CD4-positive, alpha-beta memory T cell (primary cell): ENCODE data around the gene PSPC1. TPM values are rescaled to one million over a fixed set of nuclear protein-coding genes. Genes with fewer than 3 reads are reported as not detected.
"Not testable (repeated sequence)": the region's sequence is repeated elsewhere in the genome, so short reads cannot be mapped to it uniquely, and the experiment has no call there.

ENCODE experiments used
- CTCF ChIA-PET: fragments of 350-600 bp; sonication (Branson Sonifier 250); formaldehyde crosslinking; loops from one replicate; lab custom pipeline; 2021; ENCODE audit warnings: inconsistent platforms; ENCODE audit not compliant: partially characterized antibody; lab: Charles Lee
- POLR2A ChIA-PET: fragments of 350-600 bp; sonication (Branson Sonifier 250); formaldehyde crosslinking; loops from one replicate; lab custom pipeline; 2021; ENCODE audit not compliant: partially characterized antibody; lab: Charles Lee
- DNase-seq, 5 donors: peaks; one replicate each; pipeline versions ENCODE4 v3.0.0 to v3.0.0-alpha.2; 2020 to 2022; ENCODE audit warnings: mixed read lengths in 1 of 5
- H3K27ac ChIP-seq: one replicate; pipeline ENCODE4 v1.7.0; 2013; ENCODE audit warnings: low read depth, low read length
- H3K27me3 ChIP-seq: 2 replicates; pipeline ENCODE4 v1.7.0; 2013; ENCODE audit warnings: mild to moderate bottlenecking, low read length, moderate library complexity; ENCODE audit not compliant: insufficient read depth
- H3K36me3 ChIP-seq: 2 replicates; pipeline ENCODE4 v1.7.0; 2013; ENCODE audit warnings: mild to moderate bottlenecking, low read length, moderate library complexity; ENCODE audit not compliant: insufficient read depth
- H3K4me1 ChIP-seq: 2 replicates; pipeline ENCODE4 v1.7.0; 2013; ENCODE audit warnings: mild to moderate bottlenecking, low read length, moderate library complexity; ENCODE audit not compliant: insufficient read depth
- H3K4me3 ChIP-seq, 2 donors: one replicate each; pipeline ENCODE4 v1.7.0; 2013; ENCODE audit warnings: low read length in 2 of 2, mild to moderate bottlenecking in 1 of 2
- H3K9me3 ChIP-seq, 2 donors: one replicate each; pipeline ENCODE4 v1.7.0; 2013; ENCODE audit warnings: low read length in 2 of 2, control low read depth in 1 of 2; ENCODE audit not compliant: control insufficient read depth in 1 of 2
- H3K27ac Mint-ChIP-seq, 7 donors: one replicate each; pipeline ENCODE4 v1.8.0; 2020 to 2021; ENCODE audit warnings: mixed read lengths in 7 of 7, mild to moderate bottlenecking in 6 of 7, inconsistent platforms in 3 of 7, moderate library complexity in 3 of 7
- H3K27me3 Mint-ChIP-seq, 2 donors: one replicate each; pipeline ENCODE4 v1.8.0; 2020 to 2021; ENCODE audit warnings: mixed read lengths in 2 of 2
- H3K36me3 Mint-ChIP-seq, 2 donors: one replicate each; pipeline ENCODE4 v1.8.0; 2020 to 2021; ENCODE audit warnings: mixed read lengths in 2 of 2, inconsistent platforms in 1 of 2, mild to moderate bottlenecking in 1 of 2
- H3K4me1 Mint-ChIP-seq, 4 donors: one replicate each; pipeline ENCODE4 v1.8.0; 2020 to 2021; ENCODE audit warnings: mixed read lengths in 4 of 4, mild to moderate bottlenecking in 1 of 4
- H3K4me3 Mint-ChIP-seq, 8 donors: one replicate each; pipeline ENCODE4 v1.8.0; 2020 to 2021; ENCODE audit warnings: mixed read lengths in 8 of 8, mild to moderate bottlenecking in 7 of 8, moderate library complexity in 6 of 8, inconsistent platforms in 3 of 8
- H3K9me3 Mint-ChIP-seq, 8 donors: one replicate each; pipeline ENCODE4 v1.8.0; 2020 to 2021; ENCODE audit warnings: mixed read lengths in 8 of 8, mild to moderate bottlenecking in 5 of 8, inconsistent platforms in 3 of 8, moderate library complexity in 1 of 8
- intact Hi-C: fragments of 100-400 bp; cut with micrococcal nuclease; formaldehyde crosslinking; loops from one replicate; pipeline ENCODE4 v1.15.1; 2023
- polyA plus RNA-seq, 2 donors: library from polyadenylated mRNA; unstranded; fragments of 300-500 nt; fragmentation: Illumina TruSeq; gene quantifications; one replicate each; pipeline ENCODE4 v1.2.3, GENCODE V29; 2021
- total RNA-seq, 2 experiments: library from RNA; stranded (reverse); gene quantifications; one replicate each; pipeline ENCODE4 v1.2.3, GENCODE V29; 2021

PSPC1 gene
- total and polyA plus RNA-seq, 4 experiments from 2014 or later: 29.2 to 82.2 (median 58.2) TPM

DNA sequence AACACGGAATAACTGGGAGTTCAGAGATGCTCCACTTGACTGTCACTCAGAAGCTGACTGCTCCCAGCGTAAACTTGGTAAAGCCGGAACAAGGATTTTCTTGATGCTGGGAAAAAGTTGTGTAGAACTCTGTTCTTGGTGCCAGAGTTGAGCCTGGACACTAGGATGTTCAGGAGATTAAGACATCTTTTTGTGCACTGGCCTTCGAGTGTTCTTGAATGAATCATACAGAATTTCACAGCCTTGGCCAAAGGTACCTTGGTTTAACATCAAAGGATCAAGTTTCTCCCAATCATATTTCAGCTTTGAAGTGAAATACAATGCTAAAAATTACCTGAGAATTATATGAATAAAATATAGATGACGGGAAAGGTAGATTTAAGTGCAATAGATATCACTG lies 81.8 kb downstream of the PSPC1 start:
- H3K9me3 Mint-ChIP-seq, H3K4me3 ChIP-seq, H3K4me1 ChIP-seq, POLR2A ChIA-PET, H3K27me3 Mint-ChIP-seq, H3K27me3 ChIP-seq, CTCF ChIA-PET, H3K36me3 ChIP-seq, DNase-seq, H3K9me3 ChIP-seq, H3K27ac ChIP-seq, intact Hi-C loops, H3K27ac Mint-ChIP-seq, H3K4me3 Mint-ChIP-seq: not testable (repeated sequence)
- H3K36me3 Mint-ChIP-seq: peaks cover 5 to 19% of the 10 kb centered on the region in 2 donors
- H3K4me1 Mint-ChIP-seq: peaks cover 12 to 16% (median 14%) of the 10 kb centered on the region in 4 donors

DNA sequence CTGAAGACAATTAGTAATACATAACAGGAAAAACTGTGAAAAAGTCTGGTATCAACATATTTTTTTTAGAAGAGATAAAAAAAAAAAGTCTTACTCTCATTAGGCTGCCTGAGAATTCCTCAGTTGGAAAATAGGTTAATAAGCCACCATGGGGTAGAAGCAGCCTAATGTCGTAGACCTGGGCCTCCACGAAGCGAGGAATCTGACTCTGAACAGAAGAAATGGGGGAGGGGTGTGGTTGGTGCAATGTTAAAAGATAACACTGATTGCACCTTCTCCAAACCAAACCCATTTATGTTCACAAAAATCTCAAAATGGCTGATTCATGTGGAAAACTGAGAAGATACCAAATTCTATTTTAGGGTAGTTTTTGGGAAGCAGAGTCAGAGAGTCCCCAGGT lies 86.9 kb downstream of the PSPC1 start:
- Mint-ChIP-seq H3K4me1 (peaks cover 16 to 25% (median 20%) of the 10 kb centered on the region in 4 donors), H3K4me3 (no peak overlapping the region), H3K36me3 (peaks cover 23 to 30% of the 10 kb centered on the region in 2 donors), H3K27ac (no peak overlapping the region), H3K27me3 (no peaks in the 10 kb centered on the region), H3K9me3 (peaks cover 0 to 2% (median 0%) of the 10 kb centered on the region in 8 donors)
- Histone ChIP-seq H3K36me3 (no peaks in the 10 kb centered on the region), H3K4me1 (no peaks in the 10 kb centered on the region), H3K27me3 (no peaks in the 10 kb centered on the region), H3K27ac (no peak overlapping the region), H3K9me3 (no peaks in the 10 kb centered on the region), H3K4me3 (no peak overlapping the region)
- no peak for DNase-seq
- ChIA-PET POLR2A (no interaction called here), CTCF (no interaction called here)
- intact Hi-C loops: no loop called here

DNA sequence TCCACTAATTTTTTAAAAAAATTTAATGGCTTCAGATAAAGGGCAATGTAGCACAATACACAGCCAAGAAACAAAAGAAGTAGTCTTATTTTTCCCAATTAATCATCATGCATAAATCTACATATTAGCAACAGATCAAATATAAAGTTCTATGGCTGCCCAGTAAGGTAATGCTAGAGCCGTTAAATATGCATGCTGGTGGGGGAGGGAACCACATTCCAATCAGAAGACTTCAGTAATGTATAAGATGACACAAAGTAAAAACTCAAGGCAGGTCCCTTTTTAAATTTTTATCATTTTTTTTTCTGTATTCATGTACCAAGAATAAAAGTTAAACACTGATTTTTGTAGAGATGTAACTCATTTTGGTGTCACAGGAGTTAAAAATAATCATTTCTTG lies 87.3 kb downstream of the PSPC1 start:
- Histone ChIP-seq H3K4me1 (no peaks in the 10 kb centered on the region), H3K9me3 (no peaks in the 10 kb centered on the region), H3K27me3 (no peaks in the 10 kb centered on the region), H3K4me3 (no peak overlapping the region), H3K27ac (no peak overlapping the region), H3K36me3 (no peaks in the 10 kb centered on the region)
- Mint-ChIP-seq H3K27me3 (no peaks in the 10 kb centered on the region), H3K4me3 (no peak overlapping the region), H3K27ac (no peak overlapping the region), H3K4me1 (peaks cover 17 to 25% (median 21%) of the 10 kb centered on the region in 4 donors), H3K9me3 (peaks cover 0 to 2% (median 0%) of the 10 kb centered on the region in 8 donors), H3K36me3 (peaks cover 27 to 34% of the 10 kb centered on the region in 2 donors)
- intact Hi-C loops: no loop called here
- no peak for DNase-seq
- ChIA-PET POLR2A (no interaction called here), CTCF (no interaction called here)

DNA sequence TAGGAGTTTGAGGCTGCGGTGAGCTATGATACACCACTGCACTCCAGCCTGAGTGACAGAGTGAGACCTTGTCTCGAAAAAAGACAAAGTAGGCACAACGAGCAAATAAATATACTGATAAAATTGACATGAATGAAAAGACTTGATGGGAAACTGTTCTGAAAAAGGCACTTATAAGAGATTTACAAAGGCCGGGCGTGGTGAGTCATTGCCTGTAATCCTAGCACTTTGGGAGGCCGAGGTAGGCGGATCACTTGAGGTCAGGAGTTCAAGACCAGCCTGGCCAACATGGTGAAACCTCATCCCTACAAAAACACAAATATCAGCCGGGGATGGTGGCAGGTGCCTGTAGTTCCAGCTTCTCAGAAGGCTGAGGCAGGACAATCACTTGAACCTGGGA lies 91.3 kb downstream of the PSPC1 start:
- H3K27me3 ChIP-seq, CTCF ChIA-PET, H3K4me3 ChIP-seq, H3K9me3 ChIP-seq, H3K4me1 ChIP-seq, H3K9me3 Mint-ChIP-seq, H3K36me3 ChIP-seq, POLR2A ChIA-PET, H3K27ac ChIP-seq, intact Hi-C loops, DNase-seq, H3K27me3 Mint-ChIP-seq: not testable (repeated sequence)
- H3K36me3 Mint-ChIP-seq: peaks cover 23 to 35% of the 10 kb centered on the region in 2 donors
- H3K4me1 Mint-ChIP-seq: peaks cover 11 to 21% (median 13%) of the 10 kb centered on the region in 4 donors
- peak overlapping the region in 1 of 8 donors; percentile 40 for H3K4me3 Mint-ChIP-seq
- H3K27ac Mint-ChIP-seq: peak overlapping the region in 3 of 7 donors; percentile 7 to 33 (median 22)

DNA sequence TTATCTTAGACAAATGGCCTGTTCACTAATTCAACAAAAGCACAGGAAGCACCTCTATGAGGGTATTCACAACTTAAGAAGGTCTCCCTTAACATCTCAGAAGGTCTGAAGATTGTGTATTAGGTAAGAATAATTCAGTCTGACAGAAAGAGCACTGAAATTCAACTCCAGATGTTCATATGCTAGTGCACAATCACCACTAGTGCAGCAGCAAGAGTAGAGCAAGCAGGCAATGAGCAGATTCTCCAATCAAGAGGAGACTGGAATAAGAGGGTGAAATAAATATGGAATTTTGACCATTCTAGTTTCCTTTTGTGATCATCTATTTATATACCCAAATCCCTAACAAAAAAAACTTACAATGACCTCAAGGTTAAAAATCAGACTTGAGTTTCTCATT lies 97.3 kb downstream of the PSPC1 start:
- Histone ChIP-seq H3K4me1 (no peaks in the 10 kb centered on the region), H3K27ac (no peak overlapping the region), H3K9me3 (no peaks in the 10 kb centered on the region), H3K27me3 (no peaks in the 10 kb centered on the region), H3K36me3 (peaks cover 4% of the 10 kb centered on the region), H3K4me3 (no peak overlapping the region)
- Mint-ChIP-seq H3K9me3 (no peaks in the 10 kb centered on the region), H3K4me3 (no peak overlapping the region), H3K4me1 (peaks cover 25 to 30% (median 28%) of the 10 kb centered on the region in 4 donors), H3K27ac (peak overlapping the region in 3 of 7 donors; percentile 44 to 60 (median 59)), H3K36me3 (peaks cover under 1 to 31% of the 10 kb centered on the region in 2 donors), H3K27me3 (no peaks in the 10 kb centered on the region)
- POLR2A ChIA-PET: no interaction called here
- DNase-seq: no peak
- CTCF ChIA-PET: interaction anchor here (1.2 kb wide), 1 partner anchor 10 kb away, joined by 3 read pairs; no protein-coding TSS in a partner anchor
- intact Hi-C loops: no loop called here

DNA sequence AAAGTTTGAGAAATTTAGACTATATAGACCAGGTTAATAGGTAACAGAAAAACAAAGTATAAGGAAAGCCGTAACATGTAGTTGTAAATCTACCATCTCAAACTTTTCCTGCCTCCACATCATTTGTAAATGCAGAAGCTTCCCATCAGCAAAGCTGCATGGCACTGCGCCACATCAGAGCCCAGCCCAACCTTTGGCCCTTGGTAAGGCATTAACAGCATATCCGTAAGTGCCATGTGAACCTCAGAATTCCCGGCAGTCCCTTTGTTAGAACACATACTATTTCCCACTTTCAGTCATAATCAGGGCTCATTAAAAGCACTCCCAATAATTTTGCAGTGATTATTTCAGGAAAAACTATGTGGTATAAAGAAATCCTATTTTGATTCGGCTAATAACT lies 97.7 kb downstream of the PSPC1 start:
- H3K27me3 Mint-ChIP-seq: no peaks in the 10 kb centered on the region
- Histone ChIP-seq H3K4me1 (no peaks in the 10 kb centered on the region), H3K4me3 (no peak overlapping the region), H3K9me3 (no peaks in the 10 kb centered on the region), H3K36me3 (peaks cover 4% of the 10 kb centered on the region), H3K27ac (no peak overlapping the region), H3K27me3 (no peaks in the 10 kb centered on the region)
- H3K27ac Mint-ChIP-seq: peak overlapping the region in 2 of 7 donors; percentile 59 to 60
- intact Hi-C loops: no loop called here
- no peak overlapping the region for H3K4me3 Mint-ChIP-seq
- ChIA-PET POLR2A (no interaction called here), CTCF (interaction anchor here (1.2 kb wide), 1 partner anchor 9 kb away, joined by 3 read pairs; no protein-coding TSS in a partner anchor)
- no peaks in the 10 kb centered on the region for H3K9me3 Mint-ChIP-seq
- peaks cover 22 to 30% (median 27%) of the 10 kb centered on the region in 4 donors for H3K4me1 Mint-ChIP-seq
- DNase-seq: no peak
- peaks cover 0 to 29% of the 10 kb centered on the region in 2 donors for H3K36me3 Mint-ChIP-seq

DNA sequence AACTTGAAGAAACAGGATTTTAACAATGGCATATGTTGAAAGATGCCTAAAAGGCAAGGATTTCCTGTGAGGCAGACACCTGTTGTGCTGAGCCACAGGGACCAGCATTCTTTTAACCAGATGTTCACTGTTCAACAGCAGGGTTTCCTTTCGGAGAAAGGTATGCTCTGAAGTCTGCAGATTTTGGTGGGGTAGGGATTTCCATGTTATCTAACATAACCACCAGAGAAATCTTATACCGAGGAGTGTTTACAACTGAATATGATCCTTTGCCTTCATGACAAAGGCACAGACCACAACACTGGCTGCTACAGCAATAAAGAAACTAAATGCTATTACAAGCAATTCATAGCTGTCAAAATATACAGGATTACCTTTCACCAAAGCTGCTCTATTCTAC lies 101.2 kb downstream of the PSPC1 start:
- no peak overlapping the region for H3K4me3 ChIP-seq
- ChIA-PET POLR2A (no interaction called here), CTCF (no interaction called here)
- intact Hi-C loops: no loop called here
- H3K36me3 ChIP-seq: peaks cover 8% of the 10 kb centered on the region
- no peaks in the 10 kb centered on the region for H3K9me3 Mint-ChIP-seq
- peaks cover 21 to 33% (median 30%) of the 10 kb centered on the region in 4 donors for H3K4me1 Mint-ChIP-seq
- H3K36me3 Mint-ChIP-seq: peaks cover 6 to 48% of the 10 kb centered on the region in 2 donors
- no peaks in the 10 kb centered on the region for H3K4me1 ChIP-seq
- no peaks in the 10 kb centered on the region for H3K9me3 ChIP-seq
- H3K4me3 Mint-ChIP-seq: no peak overlapping the region
- no peak for DNase-seq
- no peaks in the 10 kb centered on the region for H3K27me3 Mint-ChIP-seq
- no peak overlapping the region for H3K27ac ChIP-seq
- H3K27me3 ChIP-seq: no peaks in the 10 kb centered on the region
- H3K27ac Mint-ChIP-seq: peak overlapping the region in 6 of 7 donors; percentile 29 to 79 (median 45)
